Measurements from ENCODE around the gene IL12B.
"Not testable (repeated sequence)": the region's sequence is repeated elsewhere in the genome, so short reads cannot be mapped to it uniquely, and the experiment has no call there.

The IL12B gene

DNA sequence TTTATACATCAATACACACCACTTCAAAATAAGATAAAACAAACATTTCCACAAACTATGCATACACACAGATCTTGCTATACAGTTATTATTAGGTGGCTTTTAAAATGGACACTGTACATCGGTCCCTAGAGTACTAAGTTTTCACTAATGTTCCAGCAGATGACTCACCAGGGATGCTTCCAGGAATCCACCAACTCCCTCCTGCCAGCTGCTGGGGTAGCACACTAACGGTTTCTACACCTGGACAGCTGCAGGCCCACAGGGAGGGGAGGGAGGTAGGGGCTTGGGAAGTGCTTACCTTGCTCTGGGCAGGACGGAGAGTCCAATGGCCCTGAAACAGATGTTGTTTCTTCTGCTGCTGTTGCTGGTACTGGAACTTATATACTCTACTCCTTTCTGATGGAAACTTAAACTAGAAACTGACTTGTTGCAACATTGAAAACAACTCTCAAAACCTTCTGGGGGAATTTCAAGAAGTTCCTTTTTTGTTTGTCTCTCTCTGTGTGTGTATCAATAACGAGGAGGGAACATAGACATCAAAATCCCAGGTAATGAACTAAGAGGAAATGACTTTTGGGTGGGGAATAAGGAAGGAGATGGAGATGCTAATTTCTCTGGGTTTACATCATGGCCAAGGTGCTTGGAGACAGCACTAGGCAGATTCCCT is at the start of gene IL12B:
IL12B (minus strand) TSS at position 357 of the 670 bp plus-strand sequence. CDS start 3,705 bp downstream, outside the sequence.
- FAIRE-seq: peak; percentile 82
- DNase-seq (ENCODE audit: low spot score): peak; percentile 77

- DNase-seq (ENCODE audit: low spot score): no peak
- no peak for FAIRE-seq
Measured at GRCh38 chr5:159377653-159378052, 47.4 kb upstream of the IL12B start.

GRCh38 chr5:159367866-159368265 is 37.6 kb upstream of the IL12B start:
- DNase-seq (ENCODE audit: low spot score); FAIRE-seq: not testable (repeated sequence)

GRCh38 chr5:159366776-159367175 is 36.5 kb upstream of the IL12B start:
- not testable (repeated sequence) for FAIRE-seq; DNase-seq (ENCODE audit: low spot score)

- DNase-seq (ENCODE audit: low spot score) (no peak), FAIRE-seq (no peak)
Measured at GRCh38 chr5:159362220-159362619, 31.9 kb upstream of the IL12B start.

GRCh38 chr5:159359871-159360270 is 29.6 kb upstream of the IL12B start:
- FAIRE-seq: not testable (repeated sequence)

DNA sequence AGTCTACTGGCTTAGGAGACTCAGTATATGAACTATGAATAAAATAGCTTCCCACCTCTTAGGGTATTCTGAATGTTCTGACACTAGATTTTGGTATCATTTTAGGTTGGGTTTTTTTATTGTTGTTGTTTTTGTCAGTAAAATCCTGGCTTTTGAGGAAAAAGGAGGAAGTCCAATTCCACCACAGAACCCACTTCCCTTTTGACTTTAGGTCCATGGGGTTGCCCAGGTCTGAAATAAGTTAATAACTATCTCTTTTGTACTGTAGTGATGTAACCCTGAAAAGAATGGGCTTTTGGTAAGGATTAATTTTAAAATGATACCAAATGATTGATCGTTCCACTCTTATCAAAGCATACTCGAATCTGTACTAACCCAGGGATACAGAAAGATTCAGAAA is 29.1 kb upstream of the IL12B start:
- no peak for FAIRE-seq
- no peak for DNase-seq (ENCODE audit: low spot score)

More at GRCh38 chr5:159359871-159360270, 29.6 kb upstream of the IL12B start:
- not testable (repeated sequence) for DNase-seq (ENCODE audit: low spot score)

GRCh38 chr5:159353661-159354252 is 23.5 kb upstream of the IL12B start:
- FAIRE-seq (no peak), DNase-seq (ENCODE audit: low spot score) (no peak)

- not testable (repeated sequence) for FAIRE-seq; DNase-seq (ENCODE audit: low spot score)
Measured at GRCh38 chr5:159350644-159351043, 20.4 kb upstream of the IL12B start.

- not testable (repeated sequence) for DNase-seq (ENCODE audit: low spot score); FAIRE-seq
Measured at GRCh38 chr5:159350216-159350615, 19.9 kb upstream of the IL12B start.

DNA sequence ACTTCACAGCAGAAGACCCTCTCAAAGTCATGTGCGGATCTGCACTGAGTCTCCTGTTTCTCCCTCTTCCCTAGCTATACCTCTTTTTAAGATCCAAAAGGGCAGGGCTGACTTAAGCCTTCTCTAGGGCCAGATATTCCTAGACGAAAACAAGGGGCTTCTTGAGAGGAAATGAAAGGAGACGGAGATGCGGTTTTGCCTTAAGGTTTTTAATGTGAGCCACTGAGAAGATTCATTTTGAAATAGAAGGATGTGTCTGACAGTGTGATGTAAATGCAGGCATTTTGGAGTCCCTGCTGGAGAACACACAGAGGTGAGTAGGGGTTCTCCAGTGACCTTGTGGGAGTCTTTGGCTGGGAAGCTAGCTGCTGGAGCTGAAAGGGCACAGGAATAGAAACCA is 15.6 kb upstream of the IL12B start:
- FAIRE-seq (no peak), DNase-seq (ENCODE audit: low spot score) (no peak)

- DNase-seq (ENCODE audit: low spot score) (no peak), FAIRE-seq (no peak)
Measured at GRCh38 chr5:159345336-159345735, 15.0 kb upstream of the IL12B start.

- no peak for FAIRE-seq
- no peak for DNase-seq (ENCODE audit: low spot score)
Measured at GRCh38 chr5:159343295-159344094, 13.2 kb upstream of the IL12B start.

DNA sequence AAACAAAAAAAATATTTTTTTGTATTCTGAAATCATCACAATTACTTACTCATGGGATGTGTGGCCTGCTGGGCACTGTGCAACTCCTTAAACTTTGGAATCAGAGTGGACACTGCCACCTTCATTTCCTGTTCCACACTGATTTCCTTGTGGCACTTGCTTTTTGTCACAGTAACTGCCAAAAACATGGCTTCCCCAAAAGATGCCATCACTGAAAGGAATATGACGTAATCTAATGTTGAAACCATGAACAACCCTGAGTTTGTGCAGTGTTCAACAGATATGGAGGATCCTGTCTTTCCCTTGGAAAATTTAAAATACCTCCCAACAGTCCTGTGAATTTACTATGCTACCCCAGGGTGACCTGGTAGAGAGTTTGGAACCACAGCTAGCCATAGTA is 12.6 kb upstream of the IL12B start:
- DNase-seq (ENCODE audit: low spot score) (no peak), FAIRE-seq (no peak)

DNA sequence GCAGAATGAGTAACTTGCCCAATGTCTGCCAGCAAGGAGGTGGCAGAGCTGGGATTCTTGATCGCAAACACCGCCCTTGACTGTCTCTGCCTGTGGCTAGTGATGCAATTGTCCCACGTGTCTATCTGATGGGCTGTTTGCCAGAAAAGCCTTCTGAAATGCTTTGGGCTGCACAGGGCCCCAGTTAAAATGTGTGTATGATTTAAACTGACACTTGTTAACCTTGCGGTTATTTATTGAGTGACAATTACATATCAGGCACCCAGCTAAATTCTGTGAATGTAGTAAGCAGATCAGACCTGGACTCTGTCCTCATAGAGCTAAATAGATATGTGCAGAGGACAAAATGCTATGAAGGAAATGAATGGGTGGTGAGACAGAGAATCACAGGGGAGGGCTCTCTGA is 11.6 kb upstream of the IL12B start:
- peak; percentile 92 for FAIRE-seq
- peak; percentile 77 for DNase-seq (ENCODE audit: low spot score)

DNA sequence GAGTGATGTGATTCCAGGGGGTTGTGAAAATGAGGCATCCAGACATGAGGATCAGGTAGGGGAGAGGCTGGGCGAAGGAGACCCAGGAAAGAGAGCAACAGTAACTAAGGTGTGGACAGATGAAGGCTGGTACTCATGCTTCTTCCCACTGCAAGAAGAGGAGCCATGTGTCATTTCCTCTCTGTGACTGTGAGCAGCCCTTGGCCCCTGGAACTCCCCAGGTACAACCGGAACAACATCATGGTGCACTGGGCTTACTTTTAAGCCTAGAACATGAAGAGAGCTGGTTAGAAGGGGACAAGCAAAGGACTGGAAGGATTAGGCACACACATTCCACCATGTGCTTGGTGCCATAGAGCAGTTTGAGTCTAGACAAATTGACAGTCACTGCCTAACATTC is 10.9 kb upstream of the IL12B start:
- no peak for FAIRE-seq

GRCh38 chr5:159340511-159340910 is 10.2 kb upstream of the IL12B start:
- DNase-seq (ENCODE audit: low spot score) (no peak), FAIRE-seq (no peak)

More for the DNA sequence above, 10.9 kb upstream of the IL12B start:
- no peak for DNase-seq (ENCODE audit: low spot score)

DNA sequence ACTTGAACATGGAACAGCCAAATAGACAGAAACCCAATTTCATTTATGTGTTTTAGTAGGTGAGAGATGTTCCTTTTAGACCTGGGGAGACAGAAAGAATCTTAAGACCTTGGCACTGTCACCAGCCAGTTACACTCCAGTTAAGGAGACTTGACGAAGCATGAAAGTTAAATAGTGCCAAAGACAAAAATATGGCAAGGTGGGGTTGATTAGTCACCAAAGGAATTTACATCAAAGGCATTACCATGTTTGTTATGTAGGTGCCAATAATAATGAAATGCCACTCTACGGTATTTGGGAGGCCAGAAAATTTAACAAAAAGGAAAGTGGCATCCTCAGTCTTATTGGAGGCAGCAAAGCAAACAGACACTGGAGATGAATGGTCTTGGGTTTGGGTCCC is 9.2 kb upstream of the IL12B start:
- FAIRE-seq: no peak
- peak; percentile 26 for DNase-seq (ENCODE audit: low spot score)

- FAIRE-seq (no peak), DNase-seq (ENCODE audit: low spot score) (no peak)
Measured at GRCh38 chr5:159338118-159338517, 7.8 kb upstream of the IL12B start.

- DNase-seq (ENCODE audit: low spot score) (peak; percentile 43), FAIRE-seq (no peak)
Measured at GRCh38 chr5:159337016-159337955, 7.0 kb upstream of the IL12B start.

DNA sequence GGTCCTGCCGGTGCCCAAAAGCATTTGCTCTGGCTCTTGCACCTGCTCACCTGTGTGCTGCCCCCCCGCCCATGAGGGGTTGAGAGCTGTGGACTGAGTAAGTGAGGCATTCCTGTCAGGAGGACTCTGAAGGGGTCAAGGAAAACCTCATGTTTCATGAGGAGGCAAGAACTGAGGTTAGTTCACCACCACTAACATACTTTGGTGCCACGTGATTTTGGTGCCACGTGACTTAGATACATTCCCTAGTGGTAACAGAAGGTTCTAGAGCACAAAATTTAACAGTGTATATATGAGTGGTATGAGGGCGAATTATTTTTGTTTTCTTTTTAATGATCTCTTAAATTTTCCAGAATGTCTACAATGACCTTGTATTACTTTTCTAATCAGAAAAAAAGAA is 6.3 kb upstream of the IL12B start:
- no peak for FAIRE-seq
- no peak for DNase-seq (ENCODE audit: low spot score)
